ENCODE data around the gene CTIF.

DNA sequence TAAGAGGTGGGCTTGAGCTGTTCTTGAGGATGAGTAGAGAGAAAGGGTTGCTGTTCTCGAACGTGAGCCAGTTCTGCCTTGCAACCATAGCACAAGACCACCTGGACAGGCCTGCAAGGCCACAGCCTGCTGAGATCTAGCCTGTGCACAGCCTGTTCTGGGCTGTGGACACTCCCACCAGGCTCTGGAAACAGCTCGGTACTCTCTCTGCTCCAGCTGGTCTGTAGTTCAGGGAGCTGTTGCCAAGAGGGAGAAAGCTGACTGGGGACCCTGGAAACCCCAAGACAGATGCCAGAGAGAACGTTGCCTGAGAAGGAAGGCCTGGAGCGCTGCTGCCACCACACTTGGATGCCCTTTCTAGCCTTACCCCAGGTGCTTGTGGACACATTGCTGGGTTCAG lies 69.8 kb downstream of the CTIF start:
- TF ChIP-seq CTCF (IDR thresholded peaks at IDR 0.05; ENCODE audit: insufficient read depth, low read length, poor library complexity, severe bottlenecking) (no peak), EZH2phosphoT487 (conservative IDR thresholded peaks at IDR 0.05; ENCODE audit: low read length) (no peak)
